H1 (cell line): ENCODE results near the gene AP2A1. TPM values are rescaled to one million over a fixed set of nuclear protein-coding genes. Genes with fewer than 3 reads are reported as not detected.

ENCODE experiments used
- CTCF ChIA-PET: fragments of 300-600 bp; sonication (Branson Sonifier 250); formaldehyde crosslinking; loops from one replicate; lab custom pipeline; 2021; ENCODE audit not compliant: partially characterized antibody; lab: Charles Lee
- POLR2A ChIA-PET: fragments of 300-600 bp; sonication (Branson Sonifier 250); formaldehyde crosslinking; loops from one replicate; lab custom pipeline; 2021; ENCODE audit warnings: inconsistent platforms; ENCODE audit not compliant: partially characterized antibody; lab: Charles Lee
- DNase-seq, 2 experiments: peaks; one replicate each; pipeline versions ENCODE4 v3.0.0 to v3.0.0-alpha.2; 2010 to 2022; ENCODE audit warnings: low spot score in 2 of 2, low read depth in 1 of 2, mixed read lengths in 1 of 2
- FAIRE-seq: peaks from 2 replicates; lab custom pipeline; 2011; peaks lifted over from hg19 to GRCh38; lab: Jason Lieb, UNC
- H2AFZ ChIP-seq: 2 replicates; pipeline ENCODE4 v1.8.1; 2012; ENCODE audit warnings: low read length, inconsistent platforms
- H2AK5ac ChIP-seq: 2 replicates; pipeline ENCODE4 v1.6.1; 2013; ENCODE audit warnings: low read depth, low read length
- H2BK120ac ChIP-seq: replicated peaks from 2 replicates; pipeline ENCODE3; 2013; ENCODE audit warnings: low read depth, low read length, inconsistent platforms
- H2BK12ac ChIP-seq: 2 replicates; pipeline ENCODE4 v1.6.1; 2013; ENCODE audit warnings: low read depth, low read length
- H2BK15ac ChIP-seq: 2 replicates; pipeline ENCODE4 v1.6.1; 2013; ENCODE audit warnings: low read length
- H2BK20ac ChIP-seq: 2 replicates; pipeline ENCODE4 v1.6.1; 2013; ENCODE audit warnings: low read length
- H2BK5ac ChIP-seq: 2 replicates; pipeline ENCODE4 v1.6.1; 2013; ENCODE audit warnings: low read depth, low read length
- H3K14ac ChIP-seq: 2 replicates; pipeline ENCODE4 v1.6.1; 2013; ENCODE audit warnings: inconsistent platforms; ENCODE audit not compliant: insufficient read length
- H3K18ac ChIP-seq: 2 replicates; pipeline ENCODE4 v1.6.1; 2013; ENCODE audit warnings: low read length; ENCODE audit errors: extremely low read depth
- H3K23ac ChIP-seq: 2 replicates; pipeline ENCODE4 v1.6.1; 2013; ENCODE audit warnings: inconsistent platforms; ENCODE audit not compliant: insufficient read length
- H3K23me2 ChIP-seq: 2 replicates; pipeline ENCODE4 v1.6.1; 2013; ENCODE audit warnings: low read depth, low read length
- H3K27ac ChIP-seq: 2 replicates; pipeline ENCODE4 v1.6.1; 2011; ENCODE audit warnings: low read depth, low read length, inconsistent platforms
- H3K27me3 ChIP-seq, 4 experiments: replicated peaks in 1 of 4; 1 replicate in 1 of 4; 2 replicates in 3 of 4; pipeline versions ENCODE4 v1.6.1 to v1.8.1; 2011 to 2013; ENCODE audit warnings: low read length in 3 of 4, mild to moderate bottlenecking in 3 of 4, inconsistent platforms in 2 of 4, mixed read lengths in 2 of 4, moderate library complexity in 1 of 4; ENCODE audit not compliant: control insufficient read depth in 3 of 4, insufficient read depth in 3 of 4; ENCODE audit errors: extremely low read depth in 1 of 4
- H3K36me3 ChIP-seq, 4 experiments: 2 replicates each; pipeline versions ENCODE4 v1.6.1 to v1.8.1; 2011 to 2013; ENCODE audit warnings: mild to moderate bottlenecking in 4 of 4, low read length in 3 of 4, moderate library complexity in 2 of 4, control low read depth in 1 of 4, inconsistent platforms in 1 of 4; ENCODE audit not compliant: insufficient read depth in 4 of 4, control insufficient read depth in 2 of 4
- H3K4ac ChIP-seq: replicated peaks from 2 replicates; pipeline ENCODE3; 2013; ENCODE audit warnings: low read length, low read depth, mixed read lengths, inconsistent platforms; ENCODE audit not compliant: insufficient read length
- H3K4me1 ChIP-seq, 4 experiments: replicated peaks in 1 of 4; 1 replicate in 1 of 4; 2 replicates in 3 of 4; pipeline versions ENCODE4 v1.6.1 to v1.8.1; 2011 to 2013; ENCODE audit warnings: low read length in 3 of 4, inconsistent platforms in 2 of 4, mixed read lengths in 1 of 4; ENCODE audit not compliant: insufficient read depth in 4 of 4, control insufficient read depth in 3 of 4
- H3K4me2 ChIP-seq, 2 experiments: 2 replicates each; pipeline versions ENCODE4 v1.6.1 to v1.8.1; 2011 to 2013; ENCODE audit warnings: low read depth in 2 of 2, low read length in 2 of 2, control low read depth in 1 of 2, inconsistent platforms in 1 of 2, mild to moderate bottlenecking in 1 of 2; ENCODE audit not compliant: insufficient read depth in 1 of 2
- H3K4me3 ChIP-seq, 4 experiments: fragments of 200-600, 300-600 bp in 1 of 4; sonication (generic), shearing (Covaris generic), sonication (Bioruptor Twin) in 1 of 4; 2 replicates each; pipeline versions ENCODE4 v1.5.1 to v1.8.1; 2011 to 2016; ENCODE audit warnings: low read length in 4 of 4, low read depth in 3 of 4, control low read depth in 2 of 4, inconsistent platforms in 2 of 4, mild to moderate bottlenecking in 2 of 4, mixed read lengths in 1 of 4, moderate library complexity in 1 of 4; ENCODE audit not compliant: insufficient read depth in 2 of 4; ENCODE audit errors: extremely low read depth in 1 of 4
- H3K56ac ChIP-seq: replicated peaks from 2 replicates; pipeline ENCODE3; 2013; ENCODE audit warnings: low read depth, mild to moderate bottlenecking, mixed read lengths, low read length, inconsistent platforms; ENCODE audit not compliant: insufficient read length
- H3K79me1 ChIP-seq: 2 replicates; pipeline ENCODE4 v1.6.1; 2013; ENCODE audit warnings: low read depth, low read length, control low read depth
- H3K79me2 ChIP-seq, 2 experiments: 2 replicates each; pipeline versions ENCODE4 v1.6.1 to v1.8.1; 2012 to 2013; ENCODE audit warnings: low read length in 2 of 2, mild to moderate bottlenecking in 2 of 2, inconsistent platforms in 1 of 2; ENCODE audit not compliant: insufficient read depth in 2 of 2, control insufficient read depth in 1 of 2
- H3K9ac ChIP-seq, 4 experiments: replicated peaks in 1 of 4; 1 replicate in 1 of 4; 2 replicates in 3 of 4; pipeline versions ENCODE4 v1.6.1 to v1.8.1; 2011 to 2013; ENCODE audit warnings: low read depth in 3 of 4, low read length in 3 of 4, control low read depth in 2 of 4, mild to moderate bottlenecking in 2 of 4, moderate library complexity in 2 of 4, inconsistent platforms in 1 of 4; ENCODE audit errors: extremely low read depth in 1 of 4
- H3K9me3 ChIP-seq, 2 experiments: 2 replicates each; pipeline versions ENCODE4 v1.6.1 to v1.8.1; 2012 to 2013; ENCODE audit warnings: mild to moderate bottlenecking in 2 of 2, moderate library complexity in 2 of 2, control low read depth in 1 of 2, inconsistent platforms in 1 of 2, low read depth in 1 of 2, low read length in 1 of 2, mixed read lengths in 1 of 2; ENCODE audit not compliant: insufficient read depth in 2 of 2
- H4K20me1 ChIP-seq, 2 experiments: replicated peaks in 1 of 2; 2 replicates each; pipeline versions ENCODE3 to v1.8.1; 2011 to 2013; ENCODE audit warnings: inconsistent platforms in 2 of 2, low read length in 2 of 2, mild to moderate bottlenecking in 1 of 2; ENCODE audit not compliant: insufficient read depth in 2 of 2, control insufficient read depth in 1 of 2
- H4K5ac ChIP-seq: 2 replicates; pipeline ENCODE4 v1.6.1; 2013; ENCODE audit warnings: low read length, low read depth, mixed read lengths, inconsistent platforms; ENCODE audit not compliant: insufficient read length
- H4K8ac ChIP-seq: 2 replicates; pipeline ENCODE4 v1.8.0; 2013; ENCODE audit warnings: mild to moderate bottlenecking, moderate library complexity, low read length, inconsistent platforms; ENCODE audit not compliant: insufficient read depth; ENCODE audit errors: extremely low read depth
- H4K91ac ChIP-seq: replicated peaks from 2 replicates; pipeline ENCODE3; 2013; ENCODE audit warnings: low read length, mixed read lengths, inconsistent platforms; ENCODE audit not compliant: insufficient read length
- CBX5 ChIP-seq: fragments of 300-800, 300-1000 bp; sonication (generic); IDR thresholded peaks from 2 replicates; pipeline ENCODE4 v1.7.1; 2016; ENCODE audit warnings: antibody characterized with exemption, low read length, low read depth
- CEBPB ChIP-seq: IDR thresholded peaks from 2 replicates; pipeline ENCODE4 v1.6.1; 2012; ENCODE audit warnings: low read depth, low read length
- CHD1 ChIP-seq: IDR thresholded peaks from 2 replicates; pipeline ENCODE4 v1.6.1; 2012; ENCODE audit warnings: low read depth, low read length, improper control_type of control experiment
- EP300 ChIP-seq, 2 experiments: IDR thresholded peaks; 1 replicate in 1 of 2; 2 replicates in 1 of 2; pipeline ENCODE4 v1.6.1; 2011 to 2012; ENCODE audit warnings: low read depth in 2 of 2, low read length in 2 of 2, mild to moderate bottlenecking in 2 of 2, borderline replicate concordance in 1 of 2, inconsistent platforms in 1 of 2, moderate library complexity in 1 of 2
- HDAC6 ChIP-seq: IDR thresholded peaks from one replicate; pipeline ENCODE4 v1.7.1; 2012; ENCODE audit warnings: low read depth, mild to moderate bottlenecking, inconsistent platforms, low read length, moderate library complexity
- JUND ChIP-seq: IDR thresholded peaks from 2 replicates; pipeline ENCODE4 v1.6.1; 2011; ENCODE audit warnings: mild to moderate bottlenecking, improper control_type of control experiment, low read length
- KDM1A ChIP-seq: fragments of 200-600, 300-600 bp; sonication (generic); IDR thresholded peaks from 2 replicates; pipeline ENCODE4 v1.7.1; 2016; ENCODE audit warnings: mild to moderate bottlenecking, low read length, borderline replicate concordance
- NANOG ChIP-seq: IDR thresholded peaks from 2 replicates; pipeline ENCODE4 v1.6.1; 2011; ENCODE audit warnings: low read length, low read depth, mild to moderate bottlenecking, inconsistent platforms; ENCODE audit not compliant: insufficient read depth, poor library complexity, severe bottlenecking
- SP2 ChIP-seq: IDR thresholded peaks from 2 replicates; pipeline ENCODE4 v1.6.1; 2012; ENCODE audit warnings: mild to moderate bottlenecking, low read length, inconsistent platforms
- SRF ChIP-seq: IDR thresholded peaks from 2 replicates; pipeline ENCODE4 v1.6.1; 2011; ENCODE audit warnings: mild to moderate bottlenecking, low read depth, low read length, moderate library complexity
- ZNF274 ChIP-seq: IDR thresholded peaks from 2 replicates; pipeline ENCODE4 v1.7.0; 2012; ENCODE audit warnings: low read length, borderline replicate concordance; ENCODE audit errors: extremely low read depth
- WGBS, 2 experiments: shearing (Covaris generic) in 1 of 2; methylation state at CpG; one replicate each; pipeline versions ENCODE4 v1.1.6 to v1.1.7; 2013 to 2015; ENCODE audit warnings: low lambda C conversion rate in 2 of 2, mixed read lengths in 2 of 2, inconsistent platforms in 1 of 2, low coverage in 1 of 2, missing lambda C conversion rate in 1 of 2; ENCODE audit not compliant: insufficient replicate concordance in 2 of 2, insufficient coverage in 1 of 2, insufficient read length in 1 of 2; ENCODE audit errors: extremely low coverage in 1 of 2, missing lambda C conversion rate in 1 of 2; 5-methylcytosine and 5-hydroxymethylcytosine counted together
- polyA plus RNA-seq, 7 experiments: library from polyadenylated mRNA; depleted of rRNA in 3 of 7; stranded (reverse) in 5 of 7; unstranded in 2 of 7; fragments of >200 nt in 5 of 7; fragments of 200-250 nt in 2 of 7; gene quantifications; 1 replicate in 5 of 7; 2 replicates in 1 of 7; 4 replicates in 1 of 7; pipeline versions ENCODE4 v1.2.1 to v1.2.3, GENCODE V29; 2011 to 2013; ENCODE audit warnings: missing spikeins in 2 of 7, mixed read lengths in 2 of 7
- total RNA-seq: library from RNA; stranded (reverse); fragmentation: NEBNext Ultra II Directional; extraction: Animal tissue kit (Norgen Biotek cat#: 25700); gene quantifications from 2 replicates; pipeline ENCODE4 v1.2.1, GENCODE V29; 2021
- TF ChIP-seq, protein P1 (sequence below): IDR thresholded peaks from 2 replicates; pipeline ENCODE4 v1.6.1; 2011; ENCODE audit warnings: low read depth, mild to moderate bottlenecking, low read length; ENCODE audit not compliant: insufficient read depth

The AP2A1 gene
- total and polyA plus RNA-seq, 2 of the 8 experiments (the other 6 are each of a cell fraction or from before 2014, with no cell fraction given): 105 to 106 TPM

DNA sequence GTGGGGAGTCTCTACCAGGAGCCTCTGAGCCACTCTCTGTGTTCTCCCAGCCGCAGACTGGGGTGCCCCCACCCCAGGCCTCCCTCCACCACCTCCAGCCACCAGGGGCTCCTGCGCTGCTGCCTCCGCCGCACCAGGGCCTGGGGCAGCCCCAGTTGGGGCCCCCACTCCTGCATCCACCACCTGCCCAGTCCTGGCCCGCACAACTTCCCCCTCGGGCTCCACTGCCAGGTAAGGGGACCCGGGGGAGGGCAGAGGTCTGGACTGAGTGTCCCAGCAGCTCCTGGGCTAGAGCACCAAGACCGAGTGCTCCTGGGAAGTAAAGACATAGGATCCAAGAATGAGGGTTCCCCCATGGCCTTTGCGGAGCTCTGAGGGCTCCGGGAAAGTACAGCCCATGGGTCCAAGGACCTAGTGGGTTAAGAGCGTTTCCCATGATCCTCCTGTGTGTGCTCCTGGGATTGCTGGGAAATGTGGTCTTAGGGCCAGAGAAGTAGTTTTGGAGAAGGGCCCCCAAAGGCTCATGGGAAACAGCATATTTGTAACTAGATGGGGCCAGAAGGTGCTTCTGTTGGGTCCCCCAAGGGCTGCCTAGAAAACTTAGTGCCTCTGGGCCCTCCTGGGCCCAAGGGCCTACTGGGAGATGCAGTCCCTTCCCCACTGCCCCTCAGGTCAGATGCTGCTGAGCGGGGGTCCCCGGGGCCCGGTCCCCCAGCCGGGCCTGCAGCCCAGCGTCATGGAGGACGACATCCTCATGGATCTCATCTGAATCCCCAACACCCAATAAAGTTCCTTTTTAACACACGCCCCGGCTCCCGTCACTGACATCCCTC, 69.6 kb downstream of the AP2A1 start:
- H3K23ac ChIP-seq: no peak overlapping the region
- H3K4me3 ChIP-seq: no peak overlapping the region
- POLR2A ChIA-PET: interaction anchor here (0.9 to 2.3 kb wide), 7 partner anchors 8 to 24 kb away, joined by 4 to 10 read pairs (median 5); no protein-coding TSS in a partner anchor
- CTCF ChIA-PET: interaction anchor here (0.8 to 1.0 kb wide), 4 partner anchors 8 to 152 kb away, joined by 3 to 4 read pairs (median 3); no protein-coding TSS in a partner anchor
- no peak overlapping the region for H3K4ac ChIP-seq
- no peak overlapping the region for H3K27ac ChIP-seq
- no peak overlapping the region for H3K56ac ChIP-seq
- 96% methylated on average over 15 of the region's 20 CpGs; no CpG with 5 or more reads in 1 of the 2 experiments for WGBS, 2 experiments
- H2BK15ac ChIP-seq: no peak overlapping the region
- H2BK20ac ChIP-seq: no peak overlapping the region
- H3K4me2 ChIP-seq: no peak overlapping the region
- H4K91ac ChIP-seq: no peak overlapping the region
- no peak overlapping the region for H2AK5ac ChIP-seq
- H2AFZ ChIP-seq: no peak overlapping the region
- FAIRE-seq (no peak), DNase-seq (no peak)
- no peaks in the 10 kb centered on the region for H3K23me2 ChIP-seq
- no peak overlapping the region for H3K18ac ChIP-seq
- no peaks in the 10 kb centered on the region for H3K79me2 ChIP-seq
- H3K9ac ChIP-seq: no peak overlapping the region
- H3K14ac ChIP-seq: no peak overlapping the region
- no peaks in the 10 kb centered on the region for H3K79me1 ChIP-seq
- no peak overlapping the region for H4K5ac ChIP-seq
- no peaks in the 10 kb centered on the region for H3K9me3 ChIP-seq
- peaks cover 1 to 5% of the 10 kb centered on the region in 2 experiments for H4K20me1 ChIP-seq
- H2BK120ac ChIP-seq: no peak overlapping the region
- no peak overlapping the region for H4K8ac ChIP-seq
- no peaks in the 10 kb centered on the region for H3K27me3 ChIP-seq
- no peaks in the 10 kb centered on the region for H3K4me1 ChIP-seq
- no peak overlapping the region for H2BK5ac ChIP-seq
- no peak overlapping the region for H2BK12ac ChIP-seq
- peaks cover 14 to 42% (median 32%) of the 10 kb centered on the region in 4 experiments; a peak in 6 of 8 replicates for H3K36me3 ChIP-seq
- no peak for TF ChIP-seq SRF
- TF ChIP-seq CEBPB: no peak
- no peak for TF ChIP-seq SP2
- no peak for TF ChIP-seq CBX5
- no peak for TF ChIP-seq ZNF274
- no peak for TF ChIP-seq JUND
- TF ChIP-seq CHD1: no peak
- no peak for TF ChIP-seq KDM1A
- TF ChIP-seq, protein P1, sequence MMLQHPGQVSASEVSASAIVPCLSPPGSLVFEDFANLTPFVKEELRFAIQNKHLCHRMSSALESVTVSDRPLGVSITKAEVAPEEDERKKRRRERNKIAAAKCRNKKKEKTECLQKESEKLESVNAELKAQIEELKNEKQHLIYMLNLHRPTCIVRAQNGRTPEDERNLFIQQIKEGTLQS: no peak
- no peak for TF ChIP-seq EP300 (IDR thresholded peaks at IDR 0.05; ENCODE audit: borderline replicate concordance in 1 of 2, low read depth in 2 of 2, low read length in 2 of 2)
- no peak for TF ChIP-seq NANOG
- no peak for TF ChIP-seq HDAC6
